DND-41 (cell line): ENCODE data around the gene NOXA1.

Experiments used
- ATAC-seq: fragments of 200-7000 bp; cut with Tn5 transposase; 3 replicates; pipeline ENCODE4 v1.9.1; 2021; ENCODE audit warnings: low read depth; ENCODE audit not compliant: insufficient read depth
- DNase-seq: peaks from one replicate; pipeline ENCODE4 v3.0.0-alpha.2; 2020
- H2AFZ ChIP-seq: 2 replicates; pipeline ENCODE4 v1.6.0; 2012; ENCODE audit warnings: low read depth, low read length
- H3K27ac ChIP-seq: 2 replicates; pipeline ENCODE4 v1.5.1; 2012; ENCODE audit warnings: low read length, inconsistent platforms
- H3K27me3 ChIP-seq: fragments of 200-600 bp; sonication (generic); 2 replicates; pipeline ENCODE4 v1.6.0; 2012; ENCODE audit warnings: low read length, mild to moderate bottlenecking, inconsistent platforms; ENCODE audit not compliant: insufficient read depth, poor library complexity
- H3K36me3 ChIP-seq: 2 replicates; pipeline ENCODE4 v1.5.1; 2012; ENCODE audit warnings: low read length, inconsistent platforms; ENCODE audit not compliant: insufficient read depth
- H3K4me1 ChIP-seq: 2 replicates; pipeline ENCODE4 v1.5.1; 2012; ENCODE audit warnings: mild to moderate bottlenecking, low read length; ENCODE audit not compliant: insufficient read depth
- H3K4me2 ChIP-seq: 2 replicates; pipeline ENCODE4 v1.6.0; 2012; ENCODE audit warnings: mild to moderate bottlenecking, moderate library complexity, low read length, inconsistent platforms; ENCODE audit not compliant: insufficient read depth
- H3K4me3 ChIP-seq, 2 experiments: fragments of 200-600 bp in 1 of 2; shearing (Covaris generic) in 1 of 2; 2 replicates each; pipeline ENCODE4 v1.5.1; 2012 to 2016; ENCODE audit warnings: inconsistent platforms in 2 of 2, low read length in 2 of 2, mild to moderate bottlenecking in 2 of 2, low read depth in 1 of 2, moderate library complexity in 1 of 2
- H3K79me2 ChIP-seq: 2 replicates; pipeline ENCODE4 v1.6.0; 2012; ENCODE audit warnings: low read length, inconsistent platforms; ENCODE audit not compliant: insufficient read depth
- H3K9ac ChIP-seq: 2 replicates; pipeline ENCODE4 v1.6.0; 2012; ENCODE audit warnings: low read depth, mild to moderate bottlenecking, inconsistent platforms, low read length, moderate library complexity
- H3K9me3 ChIP-seq: 2 replicates; pipeline ENCODE4 v1.5.1; 2012; ENCODE audit warnings: low read length, moderate library complexity, mild to moderate bottlenecking, inconsistent platforms; ENCODE audit not compliant: insufficient read depth, severe bottlenecking
- H4K20me1 ChIP-seq: 2 replicates; pipeline ENCODE4 v1.6.0; 2012; ENCODE audit warnings: low read length; ENCODE audit not compliant: insufficient read depth
- CTCF ChIP-seq: IDR thresholded peaks from 2 replicates; pipeline ENCODE4 v1.5.1; 2012; ENCODE audit warnings: borderline replicate concordance, low read length, moderate library complexity, mild to moderate bottlenecking; ENCODE audit not compliant: poor library complexity, severe bottlenecking; ENCODE audit errors: extremely low read depth
- EZH2 ChIP-seq: IDR thresholded peaks from 3 replicates; pipeline ENCODE4 v1.6.1; 2012; ENCODE audit warnings: borderline replicate concordance, low read depth, mild to moderate bottlenecking, moderate library complexity, low read length, inconsistent platforms; ENCODE audit not compliant: severe bottlenecking

NOXA1 gene

GRCh38 chr9:137402746-137403145 lies 20.4 kb upstream of the NOXA1 start:
- Histone ChIP-seq H3K27ac (no peak overlapping the region), H3K9me3 (no peaks in the 10 kb centered on the region), H3K4me3 (no peak overlapping the region), H3K36me3 (no peaks in the 10 kb centered on the region), H3K27me3 (no peaks in the 10 kb centered on the region), H3K9ac (no peak overlapping the region), H3K79me2 (no peaks in the 10 kb centered on the region), H4K20me1 (no peaks in the 10 kb centered on the region), H2AFZ (no peak overlapping the region), H3K4me2 (no peak overlapping the region), H3K4me1 (no peaks in the 10 kb centered on the region)
- TF ChIP-seq EZH2, result no peak
- no peak for TF ChIP-seq CTCF
- DNase-seq (no peak), ATAC-seq (no peak)

- Histone ChIP-seq H3K9ac (no peak overlapping the region), H2AFZ (no peak overlapping the region), H3K4me2 (no peak overlapping the region), H3K4me1 (no peaks in the 10 kb centered on the region), H3K27ac (no peak overlapping the region), H3K79me2 (no peaks in the 10 kb centered on the region), H3K9me3 (no peaks in the 10 kb centered on the region), H3K36me3 (no peaks in the 10 kb centered on the region), H3K4me3 (no peak overlapping the region), H3K27me3 (no peaks in the 10 kb centered on the region), H4K20me1 (no peaks in the 10 kb centered on the region)
- no peak for DNase-seq
- no peak for ATAC-seq
- TF ChIP-seq CTCF, result no peak
- no peak for TF ChIP-seq EZH2
Measured at GRCh38 chr9:137403269-137403668, 19.9 kb upstream of the NOXA1 start.

GRCh38 chr9:137404961-137405567 lies 18.1 kb upstream of the NOXA1 start:
- Histone ChIP-seq H3K4me3 (no peak overlapping the region), H3K4me2 (no peak overlapping the region), H3K27ac (no peak overlapping the region), H2AFZ (no peak overlapping the region), H3K9me3 (no peaks in the 10 kb centered on the region), H3K4me1 (no peaks in the 10 kb centered on the region), H4K20me1 (no peaks in the 10 kb centered on the region), H3K36me3 (no peaks in the 10 kb centered on the region), H3K9ac (no peak overlapping the region), H3K27me3 (no peaks in the 10 kb centered on the region), H3K79me2 (no peaks in the 10 kb centered on the region)
- no peak for DNase-seq
- no peak for ATAC-seq
- TF ChIP-seq EZH2 (no peak), CTCF (no peak)

- H4K20me1 ChIP-seq, result no peaks in the 10 kb centered on the region
- H3K4me2 ChIP-seq, result no peak overlapping the region
- no peak overlapping the region for H2AFZ ChIP-seq
- no peak overlapping the region for H3K9ac ChIP-seq
- H3K27ac ChIP-seq, result no peak overlapping the region
- H3K27me3 ChIP-seq, result no peaks in the 10 kb centered on the region
- no peaks in the 10 kb centered on the region for H3K79me2 ChIP-seq
- ATAC-seq (no peak), DNase-seq (no peak)
- H3K36me3 ChIP-seq, result no peaks in the 10 kb centered on the region
- no peaks in the 10 kb centered on the region for H3K9me3 ChIP-seq
- H3K4me3 ChIP-seq, result no peak overlapping the region
- H3K4me1 ChIP-seq, result no peaks in the 10 kb centered on the region
- TF ChIP-seq EZH2 (no peak), CTCF (no peak)
Measured at GRCh38 chr9:137405677-137406081, 17.5 kb upstream of the NOXA1 start.
